ENCODE measurements around the gene FAM217A.

FAM217A gene

DNA sequence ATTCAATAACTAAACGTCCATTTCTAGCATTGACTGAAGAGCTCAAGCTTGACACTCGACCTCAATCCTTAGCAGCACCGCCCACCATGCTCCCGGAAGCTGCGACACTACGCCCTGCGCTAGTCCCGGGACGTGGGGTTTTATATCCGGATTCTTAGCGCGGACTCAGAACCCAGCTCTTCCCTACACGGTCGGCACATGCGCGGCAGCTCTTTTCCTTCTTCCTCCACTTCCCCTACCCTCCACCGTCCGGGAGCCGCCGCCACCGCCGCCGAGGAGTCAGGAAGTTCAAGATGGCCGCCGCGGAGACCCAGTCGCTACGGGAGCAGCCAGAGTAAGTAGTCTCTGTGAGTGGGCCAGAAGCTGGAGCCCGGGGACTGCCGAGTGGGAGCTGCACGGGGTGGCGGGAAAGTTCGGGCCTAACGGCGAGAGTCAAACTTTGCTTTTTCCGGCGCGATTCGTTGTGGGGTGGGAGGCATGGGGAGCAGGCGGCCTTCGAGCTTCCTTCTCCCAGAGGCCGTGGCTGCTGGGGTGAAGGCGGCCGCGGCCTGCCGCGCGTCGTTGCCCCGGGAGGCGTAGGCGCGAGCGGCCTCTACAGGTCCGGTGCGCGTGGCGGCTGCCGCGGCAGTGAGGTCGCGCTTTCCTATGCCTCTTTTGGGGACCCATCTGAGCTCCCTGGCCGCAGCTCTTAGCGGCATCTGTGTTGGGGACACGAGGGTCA is 57.6 kb downstream of the FAM217A start:
- DNase-seq: peak; percentile 87

- DNase-seq: no peak
These were observed 58.2 kb downstream of the FAM217A start for GRCh38 chr6:4020822-4021132.

- DNase-seq: no peak
These were observed 60.1 kb downstream of the FAM217A start for GRCh38 chr6:4018924-4019236.

All from stimulated activated naive CD4-positive, alpha-beta T cell treated with Interleukin-2 at 50 U/mL for 16 hours (primary cell).